HEK293T (cell line): ENCODE data around the gene ESYT3.

Source experiments
- ARNT ChIP-seq: fragments of 450-650 bp; IDR thresholded peaks from 2 replicates; pipeline ENCODE4 v1.6.1; 2017; ENCODE audit warnings: mild to moderate bottlenecking
- BHLHE40 ChIP-seq: fragments of 450-650 bp; IDR thresholded peaks from 2 replicates; pipeline ENCODE4 v1.6.1; 2016; ENCODE audit warnings: mild to moderate bottlenecking, moderate library complexity, borderline replicate concordance
- CTBP1 ChIP-seq: fragments of 450-650 bp; IDR thresholded peaks from 2 replicates; pipeline ENCODE4 v1.6.1; 2016; ENCODE audit warnings: borderline replicate concordance
- ELF4 ChIP-seq: fragments of 450-650 bp; IDR thresholded peaks from 2 replicates; pipeline ENCODE4 v1.6.1; 2017; ENCODE audit warnings: antibody characterized with exemption
- FOXA1 ChIP-seq: fragments of 450-650 bp; IDR thresholded peaks from 2 replicates; pipeline ENCODE4 v1.6.1; 2016; ENCODE audit warnings: mild to moderate bottlenecking
- FOXM1 ChIP-seq: fragments of 450-650 bp; IDR thresholded peaks from 2 replicates; pipeline ENCODE4 v1.6.1; 2017; ENCODE audit warnings: mild to moderate bottlenecking, borderline replicate concordance
- SUZ12 ChIP-seq: fragments of 450-650 bp; IDR thresholded peaks from 2 replicates; pipeline ENCODE4 v1.6.1; 2016; ENCODE audit warnings: mild to moderate bottlenecking
- TARDBP ChIP-seq: fragments of 450-650 bp; IDR thresholded peaks from 2 replicates; pipeline ENCODE4 v1.6.1; 2016

- TF ChIP-seq TARDBP (no peak), FOXM1 (no peak), ELF4 (no peak), SUZ12 (no peak), CTBP1 (no peak), ARNT (no peak), BHLHE40 (no peak), FOXA1 (no peak)
These were observed 23.7 kb downstream of the ESYT3 start for GRCh38 chr3:138457863-138458735.
